ENCODE measurements around the gene PTPRK. TPM values are rescaled to one million over a fixed set of nuclear protein-coding genes. Genes with fewer than 3 reads are reported as not detected.
A peak's percentile ranks its signal among the peaks of the same experiment; 100 is the strongest.

Gene PTPRK
- total and polyA plus RNA-seq, 10 of the 15 experiments (the other 5 are each of a cell fraction or from before 2014, with no cell fraction given) = 0.23 to 1.9 (median 0.55) TPM

- Histone ChIP-seq H3K27ac (ENCODE audit: control insufficient read depth, insufficient read depth) (no peak overlapping the region), H3K4me1 (ENCODE audit: control insufficient read depth, insufficient read depth, low read length) (no peaks in the 10 kb centered on the region), H3K36me3 (ENCODE audit: control insufficient read depth in 2 of 2, insufficient read depth in 2 of 2, low read length in 1 of 2) (no peaks in the 10 kb centered on the region), H4K20me1 (ENCODE audit: control insufficient read depth, insufficient read depth) (no peaks in the 10 kb centered on the region), H3K79me2 (ENCODE audit: control insufficient read depth, insufficient read depth, low read length) (no peaks in the 10 kb centered on the region), H3K4me3 (no peak overlapping the region), H3K9ac (ENCODE audit: control insufficient read depth, insufficient read depth, low read length) (no peak overlapping the region), H3K4me2 (ENCODE audit: control insufficient read depth, insufficient read depth) (no peak overlapping the region), H3K27me3 (replicated peaks in 1 of 2; ENCODE audit: control insufficient read depth in 2 of 2, insufficient read depth in 2 of 2, low read length in 1 of 2) (no peaks in the 10 kb centered on the region), H2AFZ (ENCODE audit: control insufficient read depth, low read depth, low read length) (no peak overlapping the region), H3K9me3 (replicated peaks; ENCODE audit: control insufficient read depth, insufficient read depth, low read length) (no peaks in the 10 kb centered on the region)
- 20% methylated on average over 2 of the region's 2 CpGs for WGBS (ENCODE audit: insufficient coverage, insufficient replicate concordance, low lambda C conversion rate, missing lambda C conversion rate)
- FAIRE-seq (no peak), ATAC-seq (peak; percentile 87), DNase-seq (ENCODE audit: low read depth, low spot score) (peak; percentile 51)
- CTCF ChIA-PET = no interaction called here
- SMC1A ChIA-PET (ENCODE audit: uncharacterized antibody, unreplicated experiment) = interaction anchor here (0.7 to 1.9 kb wide), 6 partner anchors 13 to 114 kb away, joined by 3 to 7 read pairs (median 4); no protein-coding TSS in a partner anchor
- BruUV-seq (replicated peaks) = no TSS peak
- intact Hi-C loops (cut with micrococcal nuclease; ENCODE audit: unreplicated experiment) = loop anchor here (5.0 kb wide), 1 partner anchor 94 kb away; no protein-coding TSS in a partner anchor
- TF ChIP-seq EP300 (IDR thresholded peaks at IDR 0.05; ENCODE audit: borderline replicate concordance in 1 of 2, control insufficient read depth in 1 of 2, low read depth in 2 of 2, low read length in 2 of 2) (peak in 1 of 2 experiments; percentile 59; a peak in 2 of 4 replicates), RCOR1 (conservative IDR thresholded peaks at IDR 0.05; ENCODE audit: low read depth, low read length) (no peak), ZNF217 (IDR thresholded peaks at IDR 0.05) (0 out of 2 replicates have a peak, but pooled peaks have one; percentile 36), SIN3A (IDR thresholded peaks at IDR 0.05; ENCODE audit: low read depth, low read length) (no peak), MAX (IDR thresholded peaks at IDR 0.05; ENCODE audit: low read depth, low read length) (no peak), FOXM1 (IDR thresholded peaks at IDR 0.05; ENCODE audit: low read depth, low read length) (no peak), ZBTB4 (CRISPR knock-in tag; IDR thresholded peaks at IDR 0.05) (no peak), MTA2 (IDR thresholded peaks at IDR 0.05; ENCODE audit: low read depth) (peak; percentile 93), MYC (IDR thresholded peaks at IDR 0.05; ENCODE audit: insufficient read depth, insufficient read length, insufficient replicate concordance, low read length, severe bottlenecking) (no peak), ATF7 (IDR thresholded peaks at IDR 0.05; ENCODE audit: low read depth) (peak; percentile 30; the same call in 1 of the 2 replicates), ZNF24 (IDR thresholded peaks at IDR 0.05) (0 out of 2 replicates have a peak, but pooled peaks have one; percentile 49), TCF12 (IDR thresholded peaks at IDR 0.05; ENCODE audit: low read depth, low read length) (no peak), SMC3 (IDR thresholded peaks at IDR 0.05; ENCODE audit: borderline replicate concordance, low read length) (no peak), IKZF1 (conservative IDR thresholded peaks at IDR 0.05) (peak; percentile 37), IKZF2 (IDR thresholded peaks at IDR 0.05) (peak in 1 of 2 experiments; percentile 35; a peak in 2 of 4 replicates), KDM1A (IDR thresholded peaks at IDR 0.05; ENCODE audit: borderline replicate concordance) (no peak), SREBF1 (IDR thresholded peaks at IDR 0.05; ENCODE audit: low read length) (no peak), MLLT1 (IDR thresholded peaks at IDR 0.05) (0 out of 2 replicates have a peak, but pooled peaks have one; percentile 32), DPF2 (IDR thresholded peaks at IDR 0.05) (0 out of 2 replicates have a peak, but pooled peaks have one; percentile 41), ZNF622 (IDR thresholded peaks at IDR 0.05) (no peak)
- RAD21 ChIA-PET (ENCODE audit: unreplicated experiment) = interaction anchor here (2.0 kb wide), 1 partner anchor 96 kb away, joined by 6 read pairs; no protein-coding TSS in a partner anchor
- in situ Hi-C loops (cut with MboI) = no loop called here
- POLR2A ChIA-PET = no interaction called here
Observed at GRCh38 chr6:127951172-127951917, 569.1 kb downstream of the PTPRK start.

All from GM12878 (cell line).